GM21526 (cell line): ENCODE results near the gene INHBE.

ENCODE experiments used
- ATAC-seq: cut with Tn5 transposase; IDR thresholded peaks from one replicate; pipeline ENCODE4 v1.9.1; 2021; ENCODE audit warnings: moderate library complexity; ENCODE audit not compliant: unreplicated experiment, low FRiP score

The INHBE gene

DNA sequence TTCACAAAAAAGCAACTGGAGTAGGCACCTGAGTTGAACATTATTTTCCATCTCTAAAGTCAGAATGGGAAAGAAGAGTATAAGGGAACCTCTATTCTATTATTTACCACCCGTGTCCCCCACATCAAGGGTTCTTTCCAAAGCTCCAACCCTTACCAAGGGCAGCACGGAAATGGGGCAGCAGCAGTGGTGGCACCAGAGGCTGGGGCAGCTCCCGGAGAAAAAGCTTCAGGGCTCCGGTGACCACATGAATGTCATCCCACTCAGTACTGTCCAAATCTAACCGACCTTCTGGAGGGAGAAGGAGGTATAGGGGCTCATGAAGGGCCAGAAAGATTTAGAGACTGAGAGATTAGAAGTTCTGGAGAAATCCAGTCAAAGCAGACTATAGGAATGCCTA is 18.8 kb downstream of the INHBE start:
- no peak for ATAC-seq

DNA sequence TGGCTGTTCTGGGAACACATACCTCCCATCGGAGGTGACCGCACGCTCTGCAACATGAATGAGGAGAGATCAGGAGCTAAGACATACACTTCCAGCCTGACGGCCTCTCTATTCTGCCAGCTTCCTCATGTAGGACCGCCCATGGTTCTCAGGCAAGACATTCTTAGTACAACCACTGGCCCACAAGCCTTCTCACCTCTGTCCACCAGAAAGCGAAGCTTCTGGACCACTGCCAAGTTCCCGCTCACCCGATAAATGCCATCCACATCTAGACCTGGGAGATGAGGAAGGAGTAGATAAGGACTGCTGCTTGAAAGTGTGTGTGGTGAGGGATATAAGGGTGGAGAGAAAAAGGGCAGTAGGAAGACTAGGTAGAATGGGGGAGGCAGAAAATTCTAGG is 19.3 kb downstream of the INHBE start:
- ATAC-seq = no peak

DNA sequence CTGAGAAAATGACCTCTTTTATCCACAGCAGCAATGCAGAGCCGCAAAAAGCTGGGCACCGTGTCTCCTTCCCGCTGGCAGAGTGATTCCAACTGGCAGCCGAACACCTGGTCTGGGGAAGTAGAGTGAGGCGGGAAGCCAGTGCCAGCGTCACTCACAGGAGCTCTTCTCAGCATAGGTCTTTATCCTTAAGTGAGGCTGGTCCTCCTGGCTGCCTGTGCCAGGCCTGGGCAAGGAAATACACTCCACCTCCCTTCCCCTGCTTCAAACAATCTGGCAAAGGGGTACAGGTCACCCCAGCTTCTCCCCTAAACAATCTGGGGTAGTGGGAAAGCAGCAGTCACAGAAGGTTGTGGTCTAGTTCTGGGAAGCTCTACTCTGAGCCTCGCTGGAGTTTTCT is 19.8 kb downstream of the INHBE start:
- ATAC-seq = no peak

DNA sequence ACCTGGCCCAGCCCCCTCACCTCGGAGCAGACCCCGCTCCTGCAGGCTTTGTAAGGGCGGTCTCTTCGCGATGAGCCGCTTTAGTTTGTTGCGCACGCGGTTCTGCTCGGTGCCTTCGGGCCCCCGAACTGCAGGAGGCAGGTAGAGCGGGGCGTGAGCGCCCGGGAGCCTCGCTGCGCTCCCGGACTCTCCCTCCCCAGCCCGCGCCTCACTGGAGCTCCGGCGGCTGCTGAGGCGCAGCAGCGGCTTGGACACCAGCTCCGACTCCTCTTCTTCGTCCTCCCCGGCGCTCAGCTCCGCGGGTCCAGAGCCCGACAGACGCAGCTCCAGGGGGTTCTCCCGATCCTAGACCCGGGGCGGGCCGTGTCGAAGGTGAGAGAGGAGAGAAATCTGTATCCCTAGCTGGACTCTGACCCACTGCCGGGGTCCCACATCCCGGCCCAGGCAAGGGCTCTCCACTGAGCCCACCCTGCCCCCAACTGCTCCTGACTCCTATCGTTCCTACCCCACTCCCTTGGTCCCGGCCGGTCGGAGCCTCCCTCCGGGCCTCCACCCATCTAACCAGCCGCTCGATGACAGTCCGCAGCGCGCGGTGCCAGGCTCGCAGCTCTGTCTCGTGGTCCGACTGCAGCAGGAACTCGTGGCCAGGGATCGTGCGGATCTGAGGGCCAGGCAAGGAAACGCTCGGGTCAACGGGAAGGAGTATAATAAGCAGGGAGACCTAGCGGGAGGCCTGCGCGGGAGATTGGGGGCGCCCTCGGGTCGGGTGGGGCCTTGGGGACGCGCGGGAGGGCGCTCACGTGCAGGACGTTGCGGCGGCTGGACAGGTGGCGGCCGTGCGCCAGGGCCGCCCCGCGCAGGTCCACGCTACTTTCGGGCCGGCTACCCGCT is 20.4 kb downstream of the INHBE start:
- no peak for ATAC-seq

DNA sequence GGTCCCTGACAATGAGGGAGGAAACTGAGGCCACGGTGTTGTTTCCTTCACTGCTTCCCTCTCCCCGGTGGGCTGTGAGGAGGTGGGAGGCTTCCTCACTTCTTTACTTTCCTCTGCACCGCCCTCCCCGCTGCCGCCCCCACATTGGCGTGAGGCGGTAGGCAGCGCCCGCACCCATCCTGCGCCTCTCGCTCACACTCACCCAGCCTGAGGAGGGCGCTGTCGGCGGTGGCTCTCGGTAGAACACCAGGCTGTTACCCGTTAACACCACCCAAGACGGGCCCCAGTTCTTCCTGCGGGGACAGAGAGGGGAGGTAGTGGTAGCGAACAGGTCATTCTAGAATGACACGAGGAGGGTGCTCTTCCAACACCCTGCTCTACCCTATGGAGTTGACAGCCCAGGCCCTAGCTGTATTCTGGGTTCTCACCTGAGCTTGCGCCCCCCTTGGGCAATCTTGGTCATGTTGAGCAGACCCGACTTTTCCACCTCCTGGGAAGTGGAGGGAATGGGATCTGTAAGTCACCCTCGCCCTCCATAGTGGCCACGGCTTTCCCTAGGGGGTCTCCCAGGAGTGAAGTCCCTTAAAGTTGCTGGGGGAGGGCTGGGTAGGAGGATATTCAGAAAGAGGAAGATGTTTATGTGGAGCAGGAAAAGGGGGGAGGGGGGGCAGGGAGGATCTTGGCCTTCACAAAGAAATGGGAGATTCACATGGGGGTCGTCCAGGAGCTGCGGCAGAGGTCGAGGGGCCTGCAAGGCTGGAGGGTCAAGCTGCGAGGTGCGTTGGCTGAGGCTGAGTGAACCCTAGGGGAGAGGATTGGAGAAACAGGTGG is 21.3 kb downstream of the INHBE start:
- no peak for ATAC-seq

DNA sequence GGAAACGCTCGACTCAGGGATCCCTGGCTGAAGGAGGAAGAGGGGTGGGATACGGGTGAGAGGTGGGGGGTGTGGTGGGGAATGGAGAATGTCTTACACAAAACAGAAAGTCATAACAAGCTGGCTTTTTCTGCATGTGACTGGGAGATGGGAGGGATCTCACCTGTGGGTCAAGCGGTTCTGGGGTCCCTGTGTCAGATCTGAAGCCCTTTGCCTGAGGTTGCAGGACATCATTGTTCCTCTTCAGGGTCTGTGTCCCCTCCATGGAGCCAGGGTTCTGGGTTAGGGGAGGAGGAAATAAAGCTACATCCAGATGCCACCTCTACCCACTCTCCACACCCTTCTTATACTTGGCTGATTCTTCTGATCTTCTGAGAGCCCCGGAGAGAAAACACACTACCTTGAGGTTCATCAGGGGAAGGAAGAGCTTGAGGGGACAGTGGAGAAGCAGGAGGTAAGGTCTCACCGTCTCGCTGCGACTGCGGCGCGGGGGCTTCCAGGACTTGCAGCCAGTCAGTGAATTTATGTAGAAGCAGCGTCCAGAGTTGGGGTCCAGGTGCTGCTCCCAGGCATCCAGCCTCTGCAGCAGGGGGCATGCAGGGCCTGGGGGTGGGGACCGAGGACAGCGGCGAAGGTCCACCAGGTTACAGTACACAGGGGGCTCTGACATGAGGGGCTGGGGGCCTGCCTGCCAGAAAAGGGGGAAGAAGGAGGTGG is 22.0 kb downstream of the INHBE start:
- ATAC-seq = no peak

DNA sequence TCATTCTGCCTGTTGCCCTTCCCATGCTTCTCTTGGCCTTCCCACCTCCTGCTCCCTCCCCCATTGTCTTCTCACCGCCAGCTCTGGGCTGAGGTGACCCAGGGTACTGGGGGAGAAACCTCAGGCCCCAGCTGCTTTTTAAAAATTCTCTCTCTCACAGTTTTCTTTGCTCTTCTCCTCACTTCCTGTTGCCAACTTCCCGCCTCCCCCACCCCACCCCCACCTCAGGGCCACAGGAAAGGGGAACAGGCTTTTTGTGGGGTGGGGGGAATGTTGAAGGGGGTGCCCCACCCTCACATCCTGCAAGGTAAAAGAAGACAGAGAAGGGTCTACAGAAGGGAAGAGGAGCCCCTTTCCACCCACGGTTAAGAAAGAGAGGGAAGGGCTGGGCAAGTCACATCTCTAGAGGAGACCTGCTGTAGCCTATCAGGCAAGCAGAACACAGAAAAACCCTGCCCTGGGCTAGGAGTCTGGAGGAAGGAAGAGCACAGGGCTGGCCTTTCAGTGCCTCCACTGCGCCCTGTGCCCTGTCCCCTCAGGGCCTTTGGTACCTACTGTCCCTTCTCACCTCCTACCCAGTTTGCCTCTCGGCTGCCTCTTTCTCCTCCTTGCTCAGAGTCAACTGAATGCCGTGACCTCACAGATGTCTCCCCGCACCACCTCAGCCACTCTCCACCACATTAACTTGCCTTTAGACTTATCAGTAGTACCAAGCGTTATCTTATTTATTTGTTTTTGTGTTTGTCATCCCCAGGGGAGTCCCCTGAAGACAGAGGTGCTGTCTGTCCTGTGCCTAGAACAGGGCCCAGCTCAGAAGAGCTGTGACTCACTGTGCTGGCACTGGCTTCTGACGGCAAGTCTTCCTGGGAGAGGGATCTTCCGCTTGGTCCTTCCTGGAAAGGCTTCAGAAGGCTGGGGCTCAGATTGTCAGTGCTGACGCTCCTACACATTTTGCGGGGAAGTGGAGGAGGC is 22.9 kb downstream of the INHBE start:
- no peak for ATAC-seq

DNA sequence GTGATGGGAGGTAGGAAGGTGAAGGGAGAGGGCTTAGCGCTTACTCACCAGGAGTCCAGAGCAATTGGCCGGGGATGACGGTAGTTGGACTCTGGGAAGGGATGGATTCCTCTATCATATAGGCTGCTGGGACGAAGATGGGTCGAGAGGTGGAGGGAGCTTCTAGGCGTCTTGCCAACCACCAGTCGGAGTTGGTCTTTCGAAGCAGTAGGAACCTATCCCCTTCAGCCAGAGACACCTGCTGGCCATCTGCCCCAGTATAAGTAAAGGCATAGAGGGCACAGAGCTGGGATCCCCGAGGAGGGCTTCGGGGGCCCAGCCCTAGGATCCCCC is 23.9 kb downstream of the INHBE start:
- ATAC-seq = no peak

DNA sequence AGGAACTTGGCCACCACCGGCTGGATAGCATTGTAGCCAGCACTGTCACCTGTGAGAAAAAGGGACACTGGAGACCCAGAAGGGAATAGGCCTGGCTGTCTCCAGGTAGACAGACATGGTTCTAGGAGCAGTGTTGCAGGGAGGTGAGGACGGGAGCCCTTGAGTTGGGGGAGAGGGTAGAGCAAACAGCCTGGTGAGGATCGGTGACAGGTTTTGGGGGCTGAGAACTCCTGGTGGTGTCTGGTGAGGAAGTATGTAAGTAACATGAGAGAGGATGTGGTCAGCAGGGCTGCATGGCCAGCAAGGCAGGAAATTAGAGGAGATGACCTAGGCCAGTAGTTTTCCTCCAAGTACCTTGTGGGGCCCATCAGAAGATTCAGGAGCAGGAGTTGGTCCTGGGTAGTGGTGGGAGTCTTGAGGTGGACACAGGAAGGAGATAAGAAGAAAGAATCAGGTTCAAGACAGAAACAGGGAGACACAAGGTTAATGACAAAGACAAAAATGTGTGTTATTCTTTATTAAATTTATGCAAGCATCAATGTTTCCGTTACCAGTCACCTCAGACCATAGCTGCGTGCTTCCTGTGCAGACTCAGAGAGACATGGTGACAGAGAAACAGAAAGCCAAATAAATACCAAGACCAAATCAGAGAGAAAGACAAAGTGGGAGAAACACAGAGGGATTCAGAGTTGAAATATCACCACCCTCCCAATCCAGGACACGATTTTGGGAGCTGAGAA is 24.4 kb downstream of the INHBE start, which contains the start of gene ARHGAP9:
ARHGAP9 (minus strand) TSS at position 491 of the 740 bp plus-strand sequence; CDS start at position 31, 460 bp downstream.
- ATAC-seq = no peak

DNA sequence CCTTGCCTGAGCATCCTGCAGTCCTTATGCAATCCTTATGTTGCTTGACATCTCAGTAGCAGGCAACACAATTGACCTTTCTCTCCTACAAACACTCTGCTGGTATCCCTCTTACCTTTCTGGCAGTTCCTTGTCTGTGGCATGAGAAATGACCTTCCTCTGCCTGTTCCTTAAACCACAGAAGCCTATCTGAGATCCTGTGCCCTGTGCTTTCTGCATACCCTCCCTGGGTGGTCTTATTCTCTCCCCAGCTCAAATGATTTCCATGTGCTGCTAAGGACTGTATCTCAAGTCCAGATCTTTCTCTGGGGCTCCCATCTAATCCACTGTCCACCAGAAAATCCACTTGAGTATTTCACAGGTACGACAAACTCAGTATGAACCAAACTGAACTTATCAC is 26.6 kb downstream of the INHBE start:
- ATAC-seq = no peak

DNA sequence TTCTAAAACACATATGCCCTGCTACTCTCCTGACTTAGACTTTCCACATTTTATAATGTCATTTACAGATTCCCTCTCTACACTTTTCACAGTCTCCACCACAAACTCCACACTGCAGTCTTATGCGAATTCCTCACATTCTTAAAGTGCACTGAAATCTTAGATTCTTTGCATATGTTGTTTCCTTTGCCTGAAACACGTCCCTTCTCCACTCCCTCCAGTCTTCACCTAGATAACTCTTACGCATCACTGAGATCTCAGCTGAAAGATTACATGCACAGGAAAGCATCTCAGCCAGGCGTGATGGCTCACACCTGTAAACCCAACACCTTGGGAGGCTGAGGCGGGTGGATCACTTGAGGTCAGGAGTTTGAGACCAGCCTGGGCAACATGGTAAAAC is 28.4 kb downstream of the INHBE start:
- no peak for ATAC-seq

DNA sequence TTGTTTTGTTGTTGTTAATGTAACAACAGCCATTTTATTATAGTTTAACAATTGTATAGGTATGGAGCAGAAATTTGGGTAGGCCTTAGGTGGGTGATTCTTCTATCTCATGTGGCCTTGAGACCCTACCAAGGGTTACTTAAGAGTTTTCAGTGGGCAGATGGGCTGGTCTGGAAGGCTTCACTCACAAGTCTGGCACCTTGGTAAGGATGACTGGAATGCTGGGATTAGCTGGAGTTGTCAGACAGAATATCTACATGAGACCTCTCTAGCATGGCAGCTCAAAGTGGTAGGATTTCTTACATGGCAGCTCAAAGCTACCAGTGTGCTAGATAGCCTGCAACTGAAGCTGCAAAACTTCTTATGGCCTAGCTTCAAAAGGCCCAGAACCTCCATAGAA is 30.6 kb downstream of the INHBE start:
- ATAC-seq = no peak

DNA sequence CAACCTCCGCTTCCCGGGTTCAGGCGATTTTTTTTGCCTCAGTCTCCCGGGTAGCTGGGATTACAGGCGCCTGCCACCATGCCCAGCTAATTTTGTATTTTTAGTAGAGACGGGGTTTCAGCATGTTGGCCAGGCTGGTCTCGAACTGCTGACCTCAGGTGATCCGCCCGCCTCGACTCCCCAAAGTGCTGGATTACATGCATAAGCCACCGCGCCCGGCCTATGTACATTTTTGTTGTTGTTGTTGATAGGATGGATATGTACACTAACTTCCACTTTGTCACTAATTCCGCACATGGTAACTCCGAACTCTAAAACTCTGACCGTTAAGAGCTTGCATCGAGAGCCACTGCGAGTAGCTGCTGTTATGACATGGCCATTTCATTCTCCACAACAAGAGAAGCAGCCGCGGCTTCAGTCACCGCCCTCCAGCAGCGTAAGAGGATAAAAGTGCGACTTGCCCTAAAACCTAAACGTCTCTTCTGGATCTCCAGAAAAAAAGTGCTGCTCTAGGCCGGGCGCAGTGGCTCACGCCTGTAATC is 32.0 kb downstream of the INHBE start:
- no peak for ATAC-seq

DNA sequence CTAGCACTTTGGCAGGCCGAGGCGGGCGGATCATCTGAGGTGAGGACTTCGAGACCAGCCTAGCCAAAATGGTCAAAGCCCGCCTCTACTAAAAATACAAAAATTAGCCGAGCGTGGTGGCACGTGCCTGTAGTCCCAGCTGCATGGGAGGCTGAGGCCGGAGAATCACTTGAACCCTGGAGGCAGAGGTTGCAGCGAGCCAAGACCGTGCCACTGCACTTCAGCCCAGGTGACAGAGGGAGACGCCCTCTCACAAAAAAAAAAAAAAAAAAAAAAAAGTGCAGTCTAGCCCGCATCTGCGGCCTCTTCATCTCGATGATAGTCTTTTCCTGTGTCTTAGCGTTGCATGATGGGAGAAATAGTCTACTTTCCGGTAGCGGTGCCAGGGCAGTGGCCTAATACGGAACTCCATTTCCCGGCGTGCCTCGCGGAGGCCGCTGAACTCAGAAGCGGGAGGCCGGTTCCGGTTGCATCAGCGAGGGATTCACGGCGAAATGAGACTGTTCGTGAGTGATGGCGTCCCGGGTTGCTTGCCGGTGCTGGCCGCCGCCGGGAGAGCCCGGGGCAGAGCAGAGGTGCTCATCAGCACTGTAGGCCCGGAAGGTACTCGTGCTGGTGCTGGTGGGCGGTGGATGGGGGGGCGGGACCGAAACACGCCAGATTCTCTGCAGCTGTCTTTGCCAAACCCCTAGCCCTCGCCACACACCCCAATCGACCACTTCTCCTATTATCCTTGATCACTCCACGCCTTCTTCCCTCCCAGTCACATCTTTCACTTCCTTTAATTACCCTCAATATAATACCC is 32.7 kb downstream of the INHBE start, which contains the start of gene MARS1:
MARS1 (plus strand) TSS at position 472 of the 805 bp plus-strand sequence; CDS start at position 495, 23 bp downstream.
- ATAC-seq = peak; percentile 96

DNA sequence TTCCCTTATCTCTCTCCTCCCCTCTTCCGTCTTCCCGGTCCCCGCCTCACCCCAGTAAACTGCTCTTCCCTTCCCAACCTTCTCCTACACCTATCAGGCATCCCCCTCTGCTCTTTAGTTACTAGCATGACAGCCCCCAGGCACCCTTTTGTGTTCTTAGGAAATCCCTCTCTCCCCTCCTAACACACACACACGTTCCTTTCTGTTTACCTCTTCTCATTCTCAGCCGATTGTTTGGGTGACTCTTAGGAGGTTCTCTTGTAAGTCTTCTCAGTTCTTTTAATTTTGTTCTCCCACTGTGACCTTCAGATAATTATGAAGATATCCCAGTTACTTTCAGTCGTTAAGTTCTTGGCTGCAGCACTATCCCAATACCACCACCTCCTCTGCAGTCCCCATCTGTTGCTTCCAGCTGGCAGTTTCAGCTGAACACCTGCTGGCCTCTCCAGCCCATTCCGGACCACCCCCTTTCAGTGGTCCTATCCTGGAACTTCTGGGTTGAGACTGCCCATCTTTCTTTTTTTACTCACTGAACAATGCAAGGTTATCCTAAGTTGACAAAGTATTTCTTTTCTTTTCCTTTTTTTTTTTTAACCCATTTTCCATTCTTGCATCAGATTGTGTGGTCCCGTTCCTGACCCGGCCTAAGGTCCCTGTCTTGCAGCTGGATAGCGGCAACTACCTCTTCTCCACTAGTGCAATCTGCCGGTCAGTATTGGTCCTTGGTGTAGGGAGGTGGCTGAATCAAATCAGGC is 33.5 kb downstream of the INHBE start:
- no peak for ATAC-seq

DNA sequence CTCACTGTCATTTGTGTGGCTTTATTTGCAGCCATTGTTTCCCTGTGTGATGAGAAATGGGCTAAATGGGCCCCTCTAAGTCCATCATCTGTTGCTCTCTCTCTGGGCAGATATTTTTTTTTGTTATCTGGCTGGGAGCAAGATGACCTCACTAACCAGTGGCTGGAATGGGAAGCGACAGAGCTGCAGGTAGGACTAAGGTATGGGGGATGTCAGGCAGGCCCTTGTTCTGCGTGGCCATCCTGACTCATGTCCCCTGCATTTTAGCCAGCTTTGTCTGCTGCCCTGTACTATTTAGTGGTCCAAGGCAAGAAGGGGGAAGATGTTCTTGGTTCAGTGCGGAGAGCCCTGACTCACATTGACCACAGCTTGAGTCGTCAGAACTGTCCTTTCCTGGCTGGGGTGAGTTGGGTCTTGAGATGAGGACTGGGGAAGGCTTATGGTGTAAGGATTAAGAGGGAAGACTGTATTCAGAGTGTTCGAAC is 34.1 kb downstream of the INHBE start:
- ATAC-seq = no peak

DNA sequence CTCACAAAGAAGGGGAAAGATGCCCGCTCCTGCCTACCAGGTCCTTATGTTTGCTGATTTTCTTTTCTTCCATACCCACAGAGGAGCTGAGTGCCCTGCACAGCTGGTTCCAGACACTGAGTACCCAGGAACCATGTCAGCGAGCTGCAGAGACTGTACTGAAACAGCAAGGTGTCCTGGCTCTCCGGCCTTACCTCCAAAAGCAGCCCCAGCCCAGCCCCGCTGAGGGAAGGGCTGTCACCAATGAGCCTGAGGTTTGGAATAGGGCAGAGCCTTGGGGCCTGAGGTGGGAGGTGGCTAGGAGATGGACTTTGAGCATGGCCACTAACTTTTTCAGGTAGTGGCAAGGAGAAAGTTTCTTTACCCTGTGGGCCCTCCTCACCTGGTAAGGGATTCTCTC is 35.0 kb downstream of the INHBE start:
- no peak for ATAC-seq
